K562 (cell line): ENCODE measurements around the gene MRPL58. TPM values are rescaled to one million over a fixed set of nuclear protein-coding genes. Genes with fewer than 3 reads are reported as not detected.

Source experiments
- ATAC-seq: fragments of 200-7000 bp; cut with Tn5 transposase; 3 replicates; pipeline ENCODE4 v1.9.1; 2020; ENCODE audit warnings: moderate library complexity
- BruUV-seq: library from RNA; stranded (reverse); fragments of 400-500 nt; replicated peaks from 2 replicates; lab custom pipeline; 2021; lab: Mats Ljungman, UMichigan
- CTCF ChIA-PET: fragments of 300-600 bp; formaldehyde crosslinking; extraction: SDS; loops from one replicate; lab custom pipeline; 2021; ENCODE audit warnings: low intra/inter-chr PET ratio; lab: Yijun Ruan, JAX
- POLR2A ChIA-PET: fragments of 300-600, 350-650 bp; sonication (Branson Sonifier 250); formaldehyde crosslinking; extraction: SDS; loops from one replicate; lab custom pipeline; 2021; ENCODE audit warnings: antibody characterized with exemption, inconsistent platforms; lab: Yijun Ruan, JAX
- DNase-seq, 4 experiments: peaks; one replicate each; pipeline versions ENCODE4 v3.0.0 to v3.0.0-alpha.2; 2011 to 2018; ENCODE audit warnings: low spot score in 3 of 4, mixed read lengths in 3 of 4; ENCODE audit errors: extremely low read depth in 1 of 4
- FAIRE-seq: peaks from 2 replicates; lab custom pipeline; 2011; peaks lifted over from hg19 to GRCh38; lab: Jason Lieb, UNC
- H2AFZ ChIP-seq: 2 replicates; pipeline ENCODE4 v1.6.0; 2011; ENCODE audit warnings: low read depth, low read length, control low read depth, inconsistent platforms
- H3K27ac ChIP-seq: fragments of 200-600 bp; 3 replicates; pipeline ENCODE4 v1.8.0; 2011; ENCODE audit warnings: low read depth, mild to moderate bottlenecking, control low read depth, inconsistent platforms, low read length, moderate library complexity, mixed read lengths; ENCODE audit errors: extremely low read depth
- H3K27me3 ChIP-seq, 2 experiments: fragments of 300-600 bp in 1 of 2; 2 replicates in 1 of 2; 3 replicates in 1 of 2; pipeline versions ENCODE4 v1.6.0 to v1.8.0; 2011; ENCODE audit warnings: inconsistent platforms in 2 of 2, low read length in 2 of 2, mild to moderate bottlenecking in 1 of 2, mixed read lengths in 1 of 2, moderate library complexity in 1 of 2; ENCODE audit not compliant: control insufficient read depth in 2 of 2, insufficient read depth in 2 of 2
- H3K36me3 ChIP-seq: fragments of 300-600 bp; 3 replicates; pipeline ENCODE4 v1.8.0; 2011; ENCODE audit warnings: mild to moderate bottlenecking, low read length, inconsistent platforms; ENCODE audit not compliant: control insufficient read depth, insufficient read depth
- H3K4me1 ChIP-seq, 2 experiments: fragments of 200-600 bp in 1 of 2; replicated peaks in 1 of 2; 2 replicates in 1 of 2; 3 replicates in 1 of 2; pipeline versions ENCODE4 v1.5.1 to v1.8.0; 2011; ENCODE audit warnings: inconsistent platforms in 2 of 2, low read length in 2 of 2, mild to moderate bottlenecking in 1 of 2, mixed read lengths in 1 of 2, moderate library complexity in 1 of 2; ENCODE audit not compliant: control insufficient read depth in 2 of 2, insufficient read depth in 2 of 2
- H3K4me2 ChIP-seq: 2 replicates; pipeline ENCODE4 v1.6.1; 2011; ENCODE audit warnings: low read length, control low read depth, inconsistent platforms, mixed read lengths; ENCODE audit not compliant: insufficient read depth
- H3K4me3 ChIP-seq: fragments of 200-600 bp; sonication (generic), shearing (Covaris generic); 2 replicates; pipeline ENCODE4 v1.5.1; 2016; ENCODE audit warnings: control low read depth, inconsistent platforms
- H3K79me2 ChIP-seq: fragments of 200-600 bp; 3 replicates; pipeline ENCODE4 v1.8.0; 2011; ENCODE audit warnings: low read length, inconsistent platforms; ENCODE audit not compliant: control insufficient read depth, insufficient read depth
- H3K9ac ChIP-seq, 2 experiments: 2 replicates each; pipeline versions ENCODE4 v1.6.0 to v1.6.1; 2011; ENCODE audit warnings: low read depth in 2 of 2, low read length in 2 of 2, control low read depth in 1 of 2, inconsistent platforms in 1 of 2, mild to moderate bottlenecking in 1 of 2, mixed read lengths in 1 of 2; ENCODE audit not compliant: insufficient read depth in 1 of 2
- H3K9me1 ChIP-seq: one replicate; pipeline ENCODE4 v1.6.0; 2011; ENCODE audit warnings: inconsistent platforms, mild to moderate bottlenecking, low read length, moderate library complexity; ENCODE audit not compliant: control insufficient read depth, insufficient read depth
- H3K9me3 ChIP-seq: replicated peaks from 2 replicates; pipeline ENCODE4 v1.5.1; 2011; ENCODE audit warnings: low read depth, low read length, inconsistent platforms; ENCODE audit not compliant: control insufficient read depth, insufficient read depth
- H4K20me1 ChIP-seq: replicated peaks from 2 replicates; pipeline ENCODE4 v1.6.1; 2011; ENCODE audit warnings: low read length, inconsistent platforms, mixed read lengths; ENCODE audit not compliant: control insufficient read depth, insufficient read depth
- ARID1B ChIP-seq: fragments of 450-650 bp; IDR thresholded peaks from 2 replicates; pipeline ENCODE4 v1.6.1; 2016; ENCODE audit warnings: antibody characterized with exemption, mild to moderate bottlenecking, inconsistent platforms
- BRCA1 ChIP-seq, 2 experiments: fragments of 450-650 bp in 1 of 2; sonication (generic) in 1 of 2; formaldehyde crosslinking in 1 of 2; IDR thresholded peaks; 2 replicates each; pipeline versions ENCODE4 v1.5.0 to v1.6.1; 2017 to 2020; ENCODE audit warnings: mild to moderate bottlenecking in 1 of 2, missing genetic modification reagents in 1 of 2
- BRD4 ChIP-seq: fragments of 200-600 bp; sonication (generic); IDR thresholded peaks from 2 replicates; pipeline ENCODE4 v1.6.1; 2017; ENCODE audit warnings: inconsistent platforms
- EGR1 ChIP-seq: fragments of 450-650 bp; conservative IDR thresholded peaks from 2 replicates; pipeline ENCODE4 v1.6.1; 2017; ENCODE audit warnings: mild to moderate bottlenecking
- HDAC1 ChIP-seq, 2 experiments: fragments of 450-650 bp; IDR thresholded peaks; 2 replicates each; pipeline ENCODE4 v1.6.1; 2016 to 2017; ENCODE audit warnings: inconsistent platforms in 1 of 2, mild to moderate bottlenecking in 1 of 2, moderate library complexity in 1 of 2
- KDM5B ChIP-seq: fragments of 200-600 bp; sonication (generic); IDR thresholded peaks from 2 replicates; pipeline ENCODE4 v1.6.1; 2012; ENCODE audit warnings: low read depth, mild to moderate bottlenecking, moderate library complexity, low read length, control low read depth, inconsistent platforms; ENCODE audit not compliant: insufficient replicate concordance
- NKRF ChIP-seq: fragments of 450-650 bp; IDR thresholded peaks from 2 replicates; pipeline ENCODE4 v1.6.1; 2016; ENCODE audit warnings: borderline replicate concordance
- PCBP1 ChIP-seq: fragments of 200-400 bp; formaldehyde crosslinking; IDR thresholded peaks from 2 replicates; pipeline ENCODE4 v1.6.1; 2018; ENCODE audit warnings: mild to moderate bottlenecking, low read depth, low read length; ENCODE audit not compliant: poor library complexity, severe bottlenecking
- SAP30 ChIP-seq: fragments of 200-600 bp; sonication (generic); IDR thresholded peaks from 2 replicates; pipeline ENCODE4 v1.6.1; 2012; ENCODE audit warnings: borderline replicate concordance, low read depth, mild to moderate bottlenecking, moderate library complexity, low read length, control low read depth, inconsistent platforms; ENCODE audit not compliant: insufficient read depth, poor library complexity, severe bottlenecking
- SIN3A ChIP-seq, 2 experiments: fragments of 150-350 bp in 1 of 2; IDR thresholded peaks; 2 replicates each; pipeline ENCODE4 v1.6.1; 2011 to 2016; ENCODE audit warnings: borderline replicate concordance in 2 of 2, low read depth in 2 of 2, low read length in 2 of 2, mild to moderate bottlenecking in 2 of 2, moderate library complexity in 2 of 2; ENCODE audit not compliant: control insufficient read depth in 1 of 2
- SRSF7 ChIP-seq: fragments of 200-400 bp; formaldehyde crosslinking; optimal IDR thresholded peaks from 2 replicates; pipeline ENCODE3; 2017; ENCODE audit warnings: mild to moderate bottlenecking, low read depth, low read length
- SUPT5H ChIP-seq: fragments of 450-650 bp; IDR thresholded peaks from 2 replicates; pipeline ENCODE4 v1.6.1; 2016
- ZBTB7A ChIP-seq: IDR thresholded peaks from 2 replicates; pipeline ENCODE4 v1.6.1; 2011; ENCODE audit warnings: low read depth, mild to moderate bottlenecking, low read length, moderate library complexity, borderline replicate concordance; ENCODE audit not compliant: control insufficient read depth
- ZFX ChIP-seq: sonication (generic); formaldehyde crosslinking; IDR thresholded peaks from 2 replicates; pipeline ENCODE4 v1.8.0; 2022; ENCODE audit warnings: mild to moderate bottlenecking, missing genetic modification reagents, moderate library complexity
- ZNF583 ChIP-seq: fragments of 250-450 bp; sonication (Bioruptor Pico); IDR thresholded peaks from 2 replicates; pipeline ENCODE4 v1.4.0; 2020
- ZNF75A ChIP-seq: fragments of 450-650 bp; formaldehyde crosslinking; IDR thresholded peaks from 2 replicates; pipeline ENCODE4 v1.4.0; 2020; ENCODE audit warnings: mild to moderate bottlenecking
- WGBS: fragments of 100-300 bp; shearing (Covaris generic); methylation state at CpG from one replicate; pipeline ENCODE4 v1.1.6; 2016; ENCODE audit warnings: low coverage, mixed read lengths; ENCODE audit not compliant: insufficient coverage; ENCODE audit errors: missing lambda C conversion rate; 5-methylcytosine and 5-hydroxymethylcytosine counted together
- in situ Hi-C: fragments of 300-500 bp; cut with MboI; formaldehyde crosslinking; loops from 4 replicates; pipeline ENCODE4 v1.15.0; 2018; ENCODE audit warnings: inconsistent platforms, mixed read lengths
- intact Hi-C: fragments of 100-400 bp; cut with micrococcal nuclease; formaldehyde crosslinking; loops from 2 replicates; pipeline ENCODE4 v1.14.2; 2022
- polyA plus RNA-seq, 8 experiments: library from polyadenylated mRNA; depleted of rRNA in 4 of 8; stranded (reverse) in 5 of 8; unstranded in 3 of 8; fragments of >200 nt; fragmentation: Nextera tagmentation in 2 of 8; fragmentation: Illumina TruSeq in 1 of 8; extraction: Ambion mirVana in 2 of 8; extraction: Trizol in 1 of 8; gene quantifications; 2 replicates each; pipeline versions ENCODE4 v1.2.1 to v1.2.3, GENCODE V29; 2011 to 2014; ENCODE audit warnings: inconsistent platforms in 1 of 8, missing spikeins in 1 of 8
- total RNA-seq, 7 experiments: library from RNA; depleted of rRNA in 6 of 7; stranded (reverse); fragments of >200 nt in 6 of 7; fragmentation: Illumina TruSeq in 2 of 7; extraction: Trizol in 2 of 7; gene quantifications; 2 replicates each; pipeline versions ENCODE4 v1.2.1 to v1.2.3, GENCODE V29; 2011 to 2021; ENCODE audit warnings: low replicate concordance in 1 of 7
- TF ChIP-seq, protein P1 (sequence below): sonication (generic); formaldehyde crosslinking; IDR thresholded peaks from 2 replicates; pipeline ENCODE4 v1.9.0; 2022; ENCODE audit warnings: mild to moderate bottlenecking, missing genetic modification reagents
- TF ChIP-seq, protein P2 (sequence below): sonication (generic); formaldehyde crosslinking; IDR thresholded peaks from 2 replicates; pipeline ENCODE4 v1.8.0; 2022; ENCODE audit warnings: mild to moderate bottlenecking, missing genetic modification reagents

MRPL58 gene
- total and polyA plus RNA-seq, 9 of the 15 experiments (the other 6 are each of a cell fraction or from before 2014, with no cell fraction given), result 30.8 to 107 (median 72.4) TPM

GRCh38 chr17:75047398-75048098, 35.1 kb downstream of the MRPL58 start:
- FAIRE-seq, result no peak
- Histone ChIP-seq H3K36me3 (peaks cover 27% of the 10 kb centered on the region; the same call in 2 of the 3 replicates), H3K4me2 (peak overlapping the region; percentile 96), H4K20me1 (no peaks in the 10 kb centered on the region; the same call in 1 of the 2 replicates), H3K4me3 (peak overlapping the region; percentile 100), H3K9me1 (no peaks in the 10 kb centered on the region), H3K27ac (peak overlapping the region; percentile 77), H2AFZ (peak overlapping the region; percentile 47), H3K4me1 (peaks cover 11 to 15% of the 10 kb centered on the region in 2 experiments), H3K27me3 (no peaks in the 10 kb centered on the region), H3K9ac (peak overlapping the region; percentile 88 to 98), H3K79me2 (peaks cover 48% of the 10 kb centered on the region), H3K9me3 (no peaks in the 10 kb centered on the region)
- in situ Hi-C loops, result no loop called here
- DNase-seq, result peak in 2 of 4 experiments; percentile 35 to 67
- BruUV-seq, result no TSS peak
- ATAC-seq, result no peak
- WGBS, result 0% methylated on average over 31 of the region's 38 CpGs
- intact Hi-C loops, result loop anchor here (1.0 kb wide), 1 partner anchor 12 kb away; no protein-coding TSS in a partner anchor
- ChIA-PET CTCF (interaction anchor here (0.7 to 1.1 kb wide), 2 partner anchors 83 to 214 kb away, joined by 3 read pairs; partner anchors contain the start of genes GGA3 and MRPS7), POLR2A (interaction anchor here (0.5 to 3.1 kb wide), 15 partner anchors 9 to 685 kb away, joined by 3 to 23 read pairs (median 4); partner anchors contain the start of genes FDXR and MRPL58)
- TF ChIP-seq SAP30 (peak; percentile 42), BRCA1 (IDR thresholded peaks at IDR 0.05) (no peak), BRCA1 (CRISPR knock-in tag; IDR thresholded peaks at IDR 0.05) (0 out of 2 replicates have a peak, but pooled peaks have one; percentile 61), ZFX (CRISPR knock-in tag) (peak; percentile 44), SRSF7 (no peak), BRD4 (no peak), SIN3A (IDR thresholded peaks at IDR 0.05; ENCODE audit: borderline replicate concordance in 2 of 2, control insufficient read depth in 1 of 2, low read depth in 2 of 2, low read length in 2 of 2) (0 out of 4 replicates have a peak, but pooled peaks of 1 of the 2 experiments have one; percentile 56), ZNF583 (no peak), ARID1B (0 out of 2 replicates have a peak, but pooled peaks have one; percentile 8), ZNF75A (CRISPR knock-in tag) (no peak), ZBTB7A (peak; percentile 16; the same call in 1 of the 2 replicates), EGR1 (peak; percentile 58), KDM5B (peak; percentile 46), NKRF (peak; percentile 48; the same call in 1 of the 2 replicates), PCBP1 (no peak), SUPT5H (0 out of 2 replicates have a peak, but pooled peaks have one; percentile 33), HDAC1 (IDR thresholded peaks at IDR 0.05) (peak in 1 of 2 experiments; percentile 71; a peak in 2 of 4 replicates)
- TF ChIP-seq, protein P1, sequence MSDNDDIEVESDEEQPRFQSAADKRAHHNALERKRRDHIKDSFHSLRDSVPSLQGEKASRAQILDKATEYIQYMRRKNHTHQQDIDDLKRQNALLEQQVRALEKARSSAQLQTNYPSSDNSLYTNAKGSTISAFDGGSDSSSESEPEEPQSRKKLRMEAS (CRISPR knock-in tag), result peak; percentile 39; the same call in 1 of the 2 replicates
- TF ChIP-seq, protein P2, sequence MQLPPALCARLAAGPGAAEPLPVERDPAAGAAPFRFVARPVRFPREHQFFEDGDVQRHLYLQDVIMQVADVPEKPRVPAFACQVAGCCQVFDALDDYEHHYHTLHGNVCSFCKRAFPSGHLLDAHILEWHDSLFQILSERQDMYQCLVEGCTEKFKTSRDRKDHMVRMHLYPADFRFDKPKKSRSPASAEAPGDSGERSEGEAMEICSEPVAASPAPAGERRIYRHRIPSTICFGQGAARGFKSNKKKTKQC (CRISPR knock-in tag), result 0 out of 2 replicates have a peak, but pooled peaks have one; percentile 24
